HepG2 (cell line): ENCODE measurements around the gene TDRD10. TPM values are rescaled to one million over a fixed set of nuclear protein-coding genes. Genes with fewer than 3 reads are reported as not detected.

ENCODE experiments used
- PHF5A ChIP-seq: IDR thresholded peaks from one replicate; pipeline ENCODE4 v1.6.1; 2018; ENCODE audit warnings: low read depth, missing genetic modification reagents; ENCODE audit not compliant: unreplicated experiment
- SETDB1 ChIP-seq: sonication (generic); formaldehyde crosslinking; IDR thresholded peaks from 2 replicates; pipeline ENCODE4 v1.5.1; 2020; ENCODE audit warnings: missing genetic modification reagents, mild to moderate bottlenecking, borderline replicate concordance
- ZMYM2 ChIP-seq: sonication (generic); formaldehyde crosslinking; IDR thresholded peaks from 2 replicates; pipeline ENCODE4 v1.8.0; 2022; ENCODE audit warnings: mild to moderate bottlenecking, missing genetic modification reagents
- ZNF441 ChIP-seq: sonication (generic); formaldehyde crosslinking; IDR thresholded peaks from 2 replicates; pipeline ENCODE4 v1.7.0; 2021; ENCODE audit warnings: missing genetic modification reagents, borderline replicate concordance
- ZSCAN12 ChIP-seq: sonication (generic); formaldehyde crosslinking; IDR thresholded peaks from 2 replicates; pipeline ENCODE4 v1.9.0; 2021; ENCODE audit warnings: mild to moderate bottlenecking, missing genetic modification reagents
- polyA plus RNA-seq, 8 experiments: library from polyadenylated mRNA; depleted of rRNA in 3 of 8; stranded (reverse) in 7 of 8; unstranded in 1 of 8; fragments of >200 nt; fragmentation: Illumina TruSeq in 4 of 8; extraction: Trizol in 4 of 8; gene quantifications; 2 replicates each; pipeline versions ENCODE4 v1.2.1 to v1.2.3, GENCODE V29; 2011 to 2016; ENCODE audit warnings: low read depth in 4 of 8, missing spikeins in 1 of 8, mixed read lengths in 1 of 8; ENCODE audit not compliant: insufficient read depth in 1 of 8
- total RNA-seq, 5 experiments: library from RNA; depleted of rRNA; stranded (reverse); fragments of >200 nt; fragmentation: Illumina TruSeq; extraction: Trizol; gene quantifications; 2 replicates each; pipeline ENCODE4 v1.2.3, GENCODE V29; 2016; ENCODE audit warnings: low read depth in 1 of 5
- TF ChIP-seq, protein P1 (sequence below): sonication (generic); formaldehyde crosslinking; IDR thresholded peaks from 2 replicates; pipeline ENCODE4 v1.5.0; 2020; ENCODE audit warnings: mild to moderate bottlenecking, missing genetic modification reagents, borderline replicate concordance
- TF ChIP-seq, protein P2 (sequence below): sonication (generic); formaldehyde crosslinking; IDR thresholded peaks from 2 replicates; pipeline ENCODE4 v1.4.0; 2020; ENCODE audit warnings: missing genetic modification reagents
- TF ChIP-seq, protein P3 (sequence below): sonication (generic); formaldehyde crosslinking; IDR thresholded peaks from 2 replicates; pipeline ENCODE4 v1.5.0; 2020; ENCODE audit warnings: missing genetic modification reagents
- TF ChIP-seq, protein P4 (sequence below): sonication (generic); formaldehyde crosslinking; IDR thresholded peaks from 2 replicates; pipeline ENCODE4 v1.9.0; 2022; ENCODE audit warnings: missing genetic modification reagents, mild to moderate bottlenecking, borderline replicate concordance

TDRD10 gene
- total and polyA plus RNA-seq, 2 of the 13 experiments (the other 11 are each of a cell fraction or from before 2014, with no cell fraction given): not detected

DNA sequence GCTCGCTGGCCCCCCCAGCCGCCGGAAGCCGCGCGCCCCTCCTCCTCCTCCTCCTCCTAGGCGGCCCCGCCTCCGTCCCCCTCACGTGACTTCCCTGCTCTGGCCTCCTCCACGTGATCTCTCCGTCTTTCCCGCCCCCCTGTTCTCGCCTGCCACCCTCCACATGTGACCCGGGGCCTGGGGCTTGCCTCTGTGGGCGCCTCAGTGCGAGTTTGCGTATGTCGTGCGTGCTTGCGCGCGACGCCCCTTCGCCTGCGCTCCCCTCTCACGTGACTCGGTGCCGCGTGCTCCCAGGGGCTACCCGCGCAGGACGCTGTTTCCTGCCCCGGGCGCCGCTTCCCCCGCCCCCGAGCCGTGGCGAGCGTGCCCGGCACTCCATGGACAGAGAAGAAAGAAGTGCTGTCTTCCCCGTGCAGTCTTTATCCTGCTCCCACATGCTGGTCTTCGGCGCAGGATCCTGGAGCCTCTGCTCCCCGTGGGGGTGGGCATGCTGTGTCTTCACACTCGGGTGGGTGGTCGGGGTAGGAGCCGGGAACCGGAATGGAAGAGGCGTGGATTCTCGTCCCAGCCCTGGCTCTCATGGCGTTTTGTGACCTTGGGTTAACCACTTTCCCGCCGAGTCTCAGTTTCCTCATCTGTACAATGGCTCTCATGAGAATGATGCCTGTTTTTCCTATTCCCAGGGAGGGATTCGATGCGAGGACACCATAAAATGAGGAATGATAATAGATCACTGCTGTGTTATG, 56.9 kb downstream of the TDRD10 start (continued):
- TF ChIP-seq, protein P1, sequence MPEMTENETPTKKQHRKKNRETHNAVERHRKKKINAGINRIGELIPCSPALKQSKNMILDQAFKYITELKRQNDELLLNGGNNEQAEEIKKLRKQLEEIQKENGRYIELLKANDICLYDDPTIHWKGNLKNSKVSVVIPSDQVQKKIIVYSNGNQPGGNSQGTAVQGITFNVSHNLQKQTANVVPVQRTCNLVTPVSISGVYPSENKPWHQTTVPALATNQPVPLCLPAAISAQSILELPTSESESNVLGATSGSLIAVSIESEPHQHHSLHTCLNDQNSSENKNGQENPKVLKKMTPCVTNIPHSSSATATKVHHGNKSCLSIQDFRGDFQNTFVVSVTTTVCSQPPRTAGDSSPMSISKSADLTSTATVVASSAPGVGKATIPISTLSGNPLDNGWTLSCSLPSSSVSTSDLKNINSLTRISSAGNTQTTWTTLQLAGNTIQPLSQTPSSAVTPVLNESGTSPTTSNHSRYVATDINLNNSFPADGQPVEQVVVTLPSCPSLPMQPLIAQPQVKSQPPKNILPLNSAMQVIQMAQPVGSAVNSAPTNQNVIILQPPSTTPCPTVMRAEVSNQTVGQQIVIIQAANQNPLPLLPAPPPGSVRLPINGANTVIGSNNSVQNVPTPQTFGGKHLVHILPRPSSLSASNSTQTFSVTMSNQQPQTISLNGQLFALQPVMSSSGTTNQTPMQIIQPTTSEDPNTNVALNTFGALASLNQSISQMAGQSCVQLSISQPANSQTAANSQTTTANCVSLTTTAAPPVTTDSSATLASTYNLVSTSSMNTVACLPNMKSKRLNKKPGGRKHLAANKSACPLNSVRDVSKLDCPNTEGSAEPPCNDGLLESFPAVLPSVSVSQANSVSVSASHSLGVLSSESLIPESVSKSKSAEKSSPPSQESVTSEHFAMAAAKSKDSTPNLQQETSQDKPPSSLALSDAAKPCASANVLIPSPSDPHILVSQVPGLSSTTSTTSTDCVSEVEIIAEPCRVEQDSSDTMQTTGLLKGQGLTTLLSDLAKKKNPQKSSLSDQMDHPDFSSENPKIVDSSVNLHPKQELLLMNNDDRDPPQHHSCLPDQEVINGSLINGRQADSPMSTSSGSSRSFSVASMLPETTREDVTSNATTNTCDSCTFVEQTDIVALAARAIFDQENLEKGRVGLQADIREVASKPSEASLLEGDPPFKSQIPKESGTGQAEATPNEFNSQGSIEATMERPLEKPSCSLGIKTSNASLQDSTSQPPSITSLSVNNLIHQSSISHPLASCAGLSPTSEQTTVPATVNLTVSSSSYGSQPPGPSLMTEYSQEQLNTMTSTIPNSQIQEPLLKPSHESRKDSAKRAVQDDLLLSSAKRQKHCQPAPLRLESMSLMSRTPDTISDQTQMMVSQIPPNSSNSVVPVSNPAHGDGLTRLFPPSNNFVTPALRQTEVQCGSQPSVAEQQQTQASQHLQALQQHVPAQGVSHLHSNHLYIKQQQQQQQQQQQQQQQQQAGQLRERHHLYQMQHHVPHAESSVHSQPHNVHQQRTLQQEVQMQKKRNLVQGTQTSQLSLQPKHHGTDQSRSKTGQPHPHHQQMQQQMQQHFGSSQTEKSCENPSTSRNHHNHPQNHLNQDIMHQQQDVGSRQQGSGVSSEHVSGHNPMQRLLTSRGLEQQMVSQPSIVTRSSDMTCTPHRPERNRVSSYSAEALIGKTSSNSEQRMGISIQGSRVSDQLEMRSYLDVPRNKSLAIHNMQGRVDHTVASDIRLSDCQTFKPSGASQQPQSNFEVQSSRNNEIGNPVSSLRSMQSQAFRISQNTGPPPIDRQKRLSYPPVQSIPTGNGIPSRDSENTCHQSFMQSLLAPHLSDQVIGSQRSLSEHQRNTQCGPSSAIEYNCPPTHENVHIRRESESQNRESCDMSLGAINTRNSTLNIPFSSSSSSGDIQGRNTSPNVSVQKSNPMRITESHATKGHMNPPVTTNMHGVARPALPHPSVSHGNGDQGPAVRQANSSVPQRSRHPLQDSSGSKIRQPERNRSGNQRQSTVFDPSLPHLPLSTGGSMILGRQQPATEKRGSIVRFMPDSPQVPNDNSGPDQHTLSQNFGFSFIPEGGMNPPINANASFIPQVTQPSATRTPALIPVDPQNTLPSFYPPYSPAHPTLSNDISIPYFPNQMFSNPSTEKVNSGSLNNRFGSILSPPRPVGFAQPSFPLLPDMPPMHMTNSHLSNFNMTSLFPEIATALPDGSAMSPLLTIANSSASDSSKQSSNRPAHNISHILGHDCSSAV (CRISPR knock-in tag): peak; percentile 99; the same call in 1 of the 2 replicates
- TF ChIP-seq, protein P2, sequence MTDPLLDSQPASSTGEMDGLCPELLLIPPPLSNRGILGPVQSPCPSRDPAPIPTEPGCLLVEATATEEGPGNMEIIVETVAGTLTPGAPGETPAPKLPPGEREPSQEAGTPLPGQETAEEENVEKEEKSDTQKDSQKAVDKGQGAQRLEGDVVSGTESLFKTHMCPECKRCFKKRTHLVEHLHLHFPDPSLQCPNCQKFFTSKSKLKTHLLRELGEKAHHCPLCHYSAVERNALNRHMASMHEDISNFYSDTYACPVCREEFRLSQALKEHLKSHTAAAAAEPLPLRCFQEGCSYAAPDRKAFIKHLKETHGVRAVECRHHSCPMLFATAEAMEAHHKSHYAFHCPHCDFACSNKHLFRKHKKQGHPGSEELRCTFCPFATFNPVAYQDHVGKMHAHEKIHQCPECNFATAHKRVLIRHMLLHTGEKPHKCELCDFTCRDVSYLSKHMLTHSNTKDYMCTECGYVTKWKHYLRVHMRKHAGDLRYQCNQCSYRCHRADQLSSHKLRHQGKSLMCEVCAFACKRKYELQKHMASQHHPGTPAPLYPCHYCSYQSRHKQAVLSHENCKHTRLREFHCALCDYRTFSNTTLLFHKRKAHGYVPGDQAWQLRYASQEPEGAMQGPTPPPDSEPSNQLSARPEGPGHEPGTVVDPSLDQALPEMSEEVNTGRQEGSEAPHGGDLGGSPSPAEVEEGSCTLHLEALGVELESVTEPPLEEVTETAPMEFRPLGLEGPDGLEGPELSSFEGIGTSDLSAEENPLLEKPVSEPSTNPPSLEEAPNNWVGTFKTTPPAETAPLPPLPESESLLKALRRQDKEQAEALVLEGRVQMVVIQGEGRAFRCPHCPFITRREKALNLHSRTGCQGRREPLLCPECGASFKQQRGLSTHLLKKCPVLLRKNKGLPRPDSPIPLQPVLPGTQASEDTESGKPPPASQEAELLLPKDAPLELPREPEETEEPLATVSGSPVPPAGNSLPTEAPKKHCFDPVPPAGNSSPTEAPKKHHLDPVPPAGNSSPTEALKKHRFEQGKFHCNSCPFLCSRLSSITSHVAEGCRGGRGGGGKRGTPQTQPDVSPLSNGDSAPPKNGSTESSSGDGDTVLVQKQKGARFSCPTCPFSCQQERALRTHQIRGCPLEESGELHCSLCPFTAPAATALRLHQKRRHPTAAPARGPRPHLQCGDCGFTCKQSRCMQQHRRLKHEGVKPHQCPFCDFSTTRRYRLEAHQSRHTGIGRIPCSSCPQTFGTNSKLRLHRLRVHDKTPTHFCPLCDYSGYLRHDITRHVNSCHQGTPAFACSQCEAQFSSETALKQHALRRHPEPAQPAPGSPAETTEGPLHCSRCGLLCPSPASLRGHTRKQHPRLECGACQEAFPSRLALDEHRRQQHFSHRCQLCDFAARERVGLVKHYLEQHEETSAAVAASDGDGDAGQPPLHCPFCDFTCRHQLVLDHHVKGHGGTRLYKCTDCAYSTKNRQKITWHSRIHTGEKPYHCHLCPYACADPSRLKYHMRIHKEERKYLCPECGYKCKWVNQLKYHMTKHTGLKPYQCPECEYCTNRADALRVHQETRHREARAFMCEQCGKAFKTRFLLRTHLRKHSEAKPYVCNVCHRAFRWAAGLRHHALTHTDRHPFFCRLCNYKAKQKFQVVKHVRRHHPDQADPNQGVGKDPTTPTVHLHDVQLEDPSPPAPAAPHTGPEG (CRISPR knock-in tag): peak; percentile 80
- peak; percentile 93 for TF ChIP-seq ZNF441 (CRISPR knock-in tag)
- TF ChIP-seq ZMYM2 (CRISPR knock-in tag): peak; percentile 99
- TF ChIP-seq, protein P3, sequence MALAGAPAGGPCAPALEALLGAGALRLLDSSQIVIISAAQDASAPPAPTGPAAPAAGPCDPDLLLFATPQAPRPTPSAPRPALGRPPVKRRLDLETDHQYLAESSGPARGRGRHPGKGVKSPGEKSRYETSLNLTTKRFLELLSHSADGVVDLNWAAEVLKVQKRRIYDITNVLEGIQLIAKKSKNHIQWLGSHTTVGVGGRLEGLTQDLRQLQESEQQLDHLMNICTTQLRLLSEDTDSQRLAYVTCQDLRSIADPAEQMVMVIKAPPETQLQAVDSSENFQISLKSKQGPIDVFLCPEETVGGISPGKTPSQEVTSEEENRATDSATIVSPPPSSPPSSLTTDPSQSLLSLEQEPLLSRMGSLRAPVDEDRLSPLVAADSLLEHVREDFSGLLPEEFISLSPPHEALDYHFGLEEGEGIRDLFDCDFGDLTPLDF (CRISPR knock-in tag): peak; percentile 91
- no peak; the same call in 1 of the 2 replicates for TF ChIP-seq ZSCAN12 (CRISPR knock-in tag)
- no peak for TF ChIP-seq PHF5A (CRISPR knock-in tag)
- peak; percentile 94 for TF ChIP-seq SETDB1
- TF ChIP-seq, protein P4, sequence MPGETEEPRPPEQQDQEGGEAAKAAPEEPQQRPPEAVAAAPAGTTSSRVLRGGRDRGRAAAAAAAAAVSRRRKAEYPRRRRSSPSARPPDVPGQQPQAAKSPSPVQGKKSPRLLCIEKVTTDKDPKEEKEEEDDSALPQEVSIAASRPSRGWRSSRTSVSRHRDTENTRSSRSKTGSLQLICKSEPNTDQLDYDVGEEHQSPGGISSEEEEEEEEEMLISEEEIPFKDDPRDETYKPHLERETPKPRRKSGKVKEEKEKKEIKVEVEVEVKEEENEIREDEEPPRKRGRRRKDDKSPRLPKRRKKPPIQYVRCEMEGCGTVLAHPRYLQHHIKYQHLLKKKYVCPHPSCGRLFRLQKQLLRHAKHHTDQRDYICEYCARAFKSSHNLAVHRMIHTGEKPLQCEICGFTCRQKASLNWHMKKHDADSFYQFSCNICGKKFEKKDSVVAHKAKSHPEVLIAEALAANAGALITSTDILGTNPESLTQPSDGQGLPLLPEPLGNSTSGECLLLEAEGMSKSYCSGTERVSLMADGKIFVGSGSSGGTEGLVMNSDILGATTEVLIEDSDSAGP (CRISPR knock-in tag): peak; percentile 95
